ENCODE results near the gene FOLR2. TPM values are rescaled to one million over a fixed set of nuclear protein-coding genes. Genes with fewer than 3 reads are reported as not detected.

Gene FOLR2
- total RNA-seq, 4 donors from 2014 or later = 52.5 to 128 (median 95.5) TPM

DNA sequence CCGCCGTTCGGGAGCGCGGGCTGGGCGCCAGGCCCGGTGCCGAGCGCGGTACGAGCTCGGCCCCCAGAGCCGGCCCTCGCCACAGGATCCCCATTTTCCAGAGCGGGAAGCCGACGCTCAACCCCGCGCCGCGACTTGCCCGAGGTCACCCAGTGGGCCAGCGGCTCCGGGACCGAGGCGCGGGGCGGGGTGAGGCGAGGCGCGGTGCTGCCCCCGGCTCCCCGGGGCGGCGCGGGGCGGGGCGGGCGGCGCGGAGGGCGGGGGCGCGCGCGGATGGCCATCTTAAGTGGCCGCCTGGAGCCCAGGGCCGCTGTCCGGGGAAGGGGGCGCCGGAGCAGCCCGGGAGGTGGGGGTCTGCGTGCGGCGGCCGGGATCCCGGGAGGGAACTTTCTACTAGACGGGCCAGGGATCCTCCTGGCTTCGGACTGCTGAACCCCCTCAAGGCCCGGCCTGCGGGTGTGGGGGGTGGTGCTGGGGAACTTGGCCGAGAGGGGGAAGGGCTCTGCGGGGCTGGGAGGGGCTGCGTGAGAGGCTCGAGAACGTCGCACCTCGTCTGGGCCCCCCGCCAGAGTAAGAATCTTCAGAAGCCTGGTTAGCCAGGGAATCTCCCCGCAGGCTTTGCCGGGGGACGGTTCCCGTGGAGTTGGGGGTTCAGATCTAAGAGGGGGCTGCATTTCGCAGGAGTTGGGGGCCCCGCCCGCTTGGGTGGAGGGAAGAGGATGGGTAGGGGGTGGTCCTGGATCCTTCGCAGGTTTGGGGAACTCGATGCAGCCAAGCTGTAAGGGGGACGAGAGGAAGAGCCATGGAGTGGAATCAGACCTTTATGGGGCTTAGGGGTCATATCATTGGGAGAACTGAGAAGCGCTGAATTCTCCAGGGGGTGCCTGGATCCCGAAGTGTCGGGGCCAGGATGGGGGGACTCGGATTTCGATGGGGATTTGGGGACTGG lies 7.3 kb downstream of the FOLR2 start:
- DNase-seq (ENCODE audit: low spot score) (no peak), ATAC-seq (ENCODE audit: low FRiP score) (peak; percentile 75)
- TF ChIP-seq, protein P1, sequence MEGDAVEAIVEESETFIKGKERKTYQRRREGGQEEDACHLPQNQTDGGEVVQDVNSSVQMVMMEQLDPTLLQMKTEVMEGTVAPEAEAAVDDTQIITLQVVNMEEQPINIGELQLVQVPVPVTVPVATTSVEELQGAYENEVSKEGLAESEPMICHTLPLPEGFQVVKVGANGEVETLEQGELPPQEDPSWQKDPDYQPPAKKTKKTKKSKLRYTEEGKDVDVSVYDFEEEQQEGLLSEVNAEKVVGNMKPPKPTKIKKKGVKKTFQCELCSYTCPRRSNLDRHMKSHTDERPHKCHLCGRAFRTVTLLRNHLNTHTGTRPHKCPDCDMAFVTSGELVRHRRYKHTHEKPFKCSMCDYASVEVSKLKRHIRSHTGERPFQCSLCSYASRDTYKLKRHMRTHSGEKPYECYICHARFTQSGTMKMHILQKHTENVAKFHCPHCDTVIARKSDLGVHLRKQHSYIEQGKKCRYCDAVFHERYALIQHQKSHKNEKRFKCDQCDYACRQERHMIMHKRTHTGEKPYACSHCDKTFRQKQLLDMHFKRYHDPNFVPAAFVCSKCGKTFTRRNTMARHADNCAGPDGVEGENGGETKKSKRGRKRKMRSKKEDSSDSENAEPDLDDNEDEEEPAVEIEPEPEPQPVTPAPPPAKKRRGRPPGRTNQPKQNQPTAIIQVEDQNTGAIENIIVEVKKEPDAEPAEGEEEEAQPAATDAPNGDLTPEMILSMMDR (IDR thresholded peaks at IDR 0.05) = no peak

DNA sequence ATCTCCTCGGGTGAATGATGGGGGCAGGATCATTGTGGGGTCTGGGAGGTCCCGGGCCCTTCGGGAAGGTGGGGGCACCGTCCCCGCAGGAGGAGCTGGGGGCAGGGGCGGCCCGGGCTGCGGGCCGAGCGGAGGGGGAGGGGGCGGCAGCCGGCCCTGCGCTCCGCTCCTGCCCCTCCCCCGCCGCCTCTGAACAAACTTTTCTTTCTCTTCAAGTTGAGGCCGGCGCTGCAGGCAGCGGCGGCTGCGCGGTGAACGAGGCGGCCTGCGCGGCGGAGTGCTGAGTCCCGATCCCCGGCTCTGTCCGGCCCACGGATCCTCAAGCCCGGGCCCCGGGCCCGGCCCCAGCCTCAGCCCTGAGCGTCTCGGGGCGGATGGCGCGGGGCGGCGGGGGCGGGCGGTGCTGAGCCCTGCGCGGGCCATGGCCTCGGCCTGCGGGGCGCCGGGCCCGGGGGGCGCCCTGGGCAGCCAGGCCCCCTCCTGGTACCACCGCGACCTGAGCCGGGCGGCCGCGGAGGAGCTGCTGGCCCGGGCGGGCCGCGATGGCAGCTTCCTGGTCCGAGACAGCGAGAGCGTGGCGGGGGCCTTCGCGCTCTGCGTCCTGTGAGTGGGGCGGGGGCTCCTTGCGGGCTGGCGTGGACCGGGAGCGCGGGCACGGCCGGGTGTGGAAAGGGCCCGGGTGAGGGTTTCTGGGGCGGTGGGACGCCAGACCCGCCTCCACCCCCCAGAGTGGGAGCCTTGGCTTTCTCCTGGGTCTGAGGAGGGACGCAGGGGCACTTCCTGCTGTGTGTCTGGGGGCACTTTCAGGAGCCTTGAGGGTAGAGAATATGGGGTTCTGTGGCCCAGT lies 8.2 kb downstream of the FOLR2 start, which contains the start of gene INPPL1:
Gene INPPL1 (plus strand): TSS at position 204 of the 847 bp plus-strand sequence. CDS start 218 bp downstream, at position 422.
- TF ChIP-seq, protein P1 (IDR thresholded peaks at IDR 0.05) = no peak
- DNase-seq (ENCODE audit: low spot score) = no peak
- no peak for ATAC-seq (ENCODE audit: low FRiP score)

DNA sequence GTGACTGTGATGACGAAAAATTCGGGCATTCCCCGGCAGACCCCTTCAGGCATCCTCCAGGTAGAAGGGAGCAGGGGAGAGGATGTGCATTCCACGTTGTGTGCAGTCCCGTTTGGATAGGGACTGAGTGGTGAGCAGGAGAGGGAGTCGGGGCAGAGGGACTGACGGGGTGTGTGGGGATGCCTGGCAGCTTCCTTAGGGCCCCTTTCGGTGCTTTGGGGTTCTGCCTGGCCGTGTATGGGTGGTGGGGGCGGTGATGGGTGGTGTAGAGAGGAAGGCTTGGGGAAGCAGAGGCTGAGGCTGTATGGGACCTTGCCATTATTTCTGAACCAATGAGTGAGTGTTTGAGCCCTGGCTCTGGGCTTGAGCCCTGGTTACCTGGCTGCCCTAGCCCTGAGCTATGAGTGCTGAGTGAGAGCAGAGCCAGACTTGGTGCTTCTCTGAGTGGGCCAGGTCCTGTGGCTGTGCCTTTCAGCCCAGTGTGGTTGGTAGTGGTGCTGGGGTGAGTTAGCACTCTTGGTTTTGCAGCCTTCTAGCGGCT lies 8.9 kb downstream of the FOLR2 start:
- TF ChIP-seq, protein P1 (IDR thresholded peaks at IDR 0.05) = no peak
- ATAC-seq (ENCODE audit: low FRiP score) (no peak), DNase-seq (ENCODE audit: low spot score) (no peak)

DNA sequence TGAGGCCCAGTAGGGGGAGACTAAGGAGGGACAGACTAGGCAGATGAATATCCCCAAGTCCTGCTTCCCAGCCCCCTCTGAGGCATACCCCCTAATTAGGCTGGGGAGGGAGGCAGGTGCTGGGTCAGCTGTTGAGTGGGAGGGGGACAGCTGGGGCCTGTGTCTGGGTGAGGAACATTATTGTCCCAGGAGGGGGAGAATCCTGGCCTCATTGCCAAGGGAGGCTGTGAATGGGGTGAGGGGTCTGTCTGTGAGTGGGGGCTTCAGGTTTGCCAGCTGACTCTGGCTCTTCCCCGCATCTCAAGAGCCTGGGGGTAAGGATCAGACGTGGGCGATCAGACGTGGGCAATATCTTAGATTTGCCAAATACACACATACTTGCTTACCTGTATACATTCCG lies 10.1 kb downstream of the FOLR2 start:
- TF ChIP-seq, protein P1 (IDR thresholded peaks at IDR 0.05) = no peak
- DNase-seq (ENCODE audit: low spot score) (no peak), ATAC-seq (ENCODE audit: low FRiP score) (no peak)

DNA sequence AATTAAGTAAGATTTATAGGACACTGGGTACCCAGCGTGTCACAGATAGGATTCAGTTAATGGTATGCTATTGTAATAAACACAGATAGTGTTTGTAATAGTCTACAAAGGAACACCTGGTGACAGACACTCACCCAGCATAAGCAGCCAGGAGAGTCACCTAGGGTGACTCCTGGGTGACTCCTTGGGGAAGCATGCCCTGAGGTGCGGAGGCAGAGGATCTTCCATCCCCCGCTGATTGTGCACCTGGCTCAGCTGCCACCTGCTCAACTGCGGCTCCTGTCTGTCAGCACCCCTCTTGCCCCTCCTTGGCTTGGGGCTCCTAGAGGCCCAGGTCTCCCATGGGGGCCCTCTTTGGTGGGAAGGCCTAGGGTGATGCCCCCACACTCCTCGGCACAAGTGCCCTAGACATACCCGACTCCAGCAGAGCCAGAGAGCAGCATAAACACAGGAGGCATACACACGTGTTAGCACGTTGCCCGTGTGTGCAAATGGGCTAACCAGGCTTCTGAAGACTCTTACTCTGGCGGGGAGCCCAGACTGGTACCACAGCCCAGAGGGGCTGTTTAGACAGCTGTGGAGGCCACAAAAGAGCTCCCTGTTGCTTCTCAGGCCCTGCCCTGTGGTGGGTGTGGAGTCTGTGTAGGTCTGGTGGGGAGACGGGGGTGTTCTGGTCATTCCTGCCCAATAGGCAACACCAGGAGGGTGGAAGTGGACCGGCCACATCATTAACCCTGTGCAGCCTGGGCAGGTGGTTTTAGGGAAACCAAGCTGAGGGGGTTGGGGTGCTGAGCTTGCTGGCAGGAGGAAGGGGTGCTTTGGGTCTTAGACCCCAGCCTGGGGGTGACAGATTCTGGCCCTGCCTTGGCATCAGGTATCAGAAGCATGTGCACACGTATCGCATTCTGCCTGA lies 11.0 kb downstream of the FOLR2 start:
- DNase-seq (ENCODE audit: low spot score) = no peak

More for the DNA sequence above, 11.0 kb downstream of the FOLR2 start:
- ATAC-seq (ENCODE audit: low FRiP score) = no peak
- TF ChIP-seq, protein P1 (IDR thresholded peaks at IDR 0.05) = no peak

Measured in omental fat pad (tissue), 4 donors.